KMS-11 (cell line): ENCODE data around the gene KCND3.

Experiments used
- H2AFZ ChIP-seq: fragments of 200-600 bp; sonication (generic); 2 replicates; pipeline ENCODE4 v1.6.1; 2016; ENCODE audit warnings: antibody characterized with exemption, mixed run types, low read depth
- H3K27ac ChIP-seq: fragments of 200-600 bp; sonication (generic); 2 replicates; pipeline ENCODE4 v1.6.1; 2016; ENCODE audit warnings: mild to moderate bottlenecking, mixed run types
- H3K27me3 ChIP-seq: fragments of 200-600 bp; sonication (generic); 2 replicates; pipeline ENCODE4 v1.6.1; 2017; ENCODE audit warnings: mild to moderate bottlenecking, low read depth, mixed run types, moderate library complexity; ENCODE audit not compliant: insufficient read depth
- H3K36me3 ChIP-seq: fragments of 200-600 bp; sonication (generic); 2 replicates; pipeline ENCODE4 v1.6.1; 2017; ENCODE audit warnings: mild to moderate bottlenecking, mixed run types; ENCODE audit not compliant: insufficient read depth
- H3K4me1 ChIP-seq: fragments of 200-600 bp; sonication (generic); 2 replicates; pipeline ENCODE4 v1.6.1; 2016; ENCODE audit warnings: mild to moderate bottlenecking, low read depth, mixed run types; ENCODE audit not compliant: poor library complexity, severe bottlenecking
- H3K4me2 ChIP-seq: fragments of 200-600 bp; sonication (generic); 2 replicates; pipeline ENCODE4 v1.7.0; 2016; ENCODE audit warnings: mild to moderate bottlenecking, mixed run types
- H3K4me3 ChIP-seq: fragments of 200-600 bp; sonication (generic); IDR thresholded peaks from 2 replicates; pipeline ENCODE4 v1.6.1; 2017; ENCODE audit warnings: low read depth, low read length, mixed read lengths; ENCODE audit not compliant: insufficient read depth
- H3K79me2 ChIP-seq: fragments of 200-600 bp; sonication (generic); 2 replicates; pipeline ENCODE4 v1.6.1; 2016; ENCODE audit warnings: low read depth, mixed run types; ENCODE audit not compliant: insufficient read depth
- H3K9ac ChIP-seq: fragments of 200-600 bp; sonication (generic); 2 replicates; pipeline ENCODE4 v1.6.1; 2016; ENCODE audit warnings: mild to moderate bottlenecking, mixed run types
- H4K20me1 ChIP-seq: fragments of 200-600 bp; sonication (generic); 2 replicates; pipeline ENCODE4 v1.6.1; 2016; ENCODE audit warnings: mild to moderate bottlenecking, mixed run types; ENCODE audit not compliant: insufficient read depth
- CTCF ChIP-seq: fragments of 200-600 bp; sonication (generic); conservative IDR thresholded peaks from 2 replicates; pipeline ENCODE4 v1.6.1; 2017; ENCODE audit warnings: low read depth, mild to moderate bottlenecking, antibody characterized with exemption, low read length, moderate library complexity, mixed read lengths

Gene KCND3

GRCh38 chr1:111906111-111906510 lies 83.4 kb downstream of the KCND3 start:
- Histone ChIP-seq H3K4me1 (no peaks in the 10 kb centered on the region), H3K4me3 (no peak overlapping the region), H4K20me1 (no peaks in the 10 kb centered on the region), H2AFZ (no peak overlapping the region), H3K27me3 (no peaks in the 10 kb centered on the region), H3K36me3 (no peaks in the 10 kb centered on the region), H3K9ac (no peak overlapping the region), H3K4me2 (no peak overlapping the region), H3K79me2 (no peaks in the 10 kb centered on the region), H3K27ac (no peak overlapping the region)
- no peak for TF ChIP-seq CTCF

- H3K27ac ChIP-seq = no peak overlapping the region
- no peak overlapping the region for H2AFZ ChIP-seq
- H3K4me3 ChIP-seq = no peak overlapping the region
- H3K4me2 ChIP-seq = no peak overlapping the region
- H3K4me1 ChIP-seq = no peaks in the 10 kb centered on the region
- no peaks in the 10 kb centered on the region for H3K27me3 ChIP-seq
- H3K9ac ChIP-seq = no peak overlapping the region
- no peaks in the 10 kb centered on the region for H3K79me2 ChIP-seq
- no peaks in the 10 kb centered on the region for H4K20me1 ChIP-seq
- no peaks in the 10 kb centered on the region for H3K36me3 ChIP-seq
- no peak for TF ChIP-seq CTCF
These were observed 84.8 kb downstream of the KCND3 start for GRCh38 chr1:111904478-111905218.

GRCh38 chr1:111903871-111904449 lies 85.5 kb downstream of the KCND3 start:
- H3K4me3 ChIP-seq = no peak overlapping the region

GRCh38 chr1:111903148-111903870 lies 86.2 kb downstream of the KCND3 start:
- Histone ChIP-seq H3K9ac (no peak overlapping the region), H4K20me1 (no peaks in the 10 kb centered on the region), H3K36me3 (no peaks in the 10 kb centered on the region), H3K27ac (no peak overlapping the region), H3K4me1 (no peaks in the 10 kb centered on the region), H3K79me2 (no peaks in the 10 kb centered on the region), H3K4me2 (no peak overlapping the region), H2AFZ (no peak overlapping the region), H3K4me3 (no peak overlapping the region), H3K27me3 (no peaks in the 10 kb centered on the region)
- TF ChIP-seq CTCF = no peak

More at GRCh38 chr1:111903871-111904449, 85.5 kb downstream of the KCND3 start:
- TF ChIP-seq CTCF = no peak
- Histone ChIP-seq H3K4me2 (no peak overlapping the region), H3K4me1 (no peaks in the 10 kb centered on the region), H2AFZ (no peak overlapping the region), H3K79me2 (no peaks in the 10 kb centered on the region), H4K20me1 (no peaks in the 10 kb centered on the region), H3K27me3 (no peaks in the 10 kb centered on the region), H3K27ac (no peak overlapping the region), H3K36me3 (no peaks in the 10 kb centered on the region), H3K9ac (no peak overlapping the region)
